HCT116 (cell line): ENCODE results near the gene RFC4. TPM values are rescaled to one million over a fixed set of nuclear protein-coding genes. Genes with fewer than 3 reads are reported as not detected.

Source experiments
- ATAC-seq: fragments of 200-7000 bp; cut with Tn5 transposase; 2 replicates; pipeline ENCODE4 v1.9.1; 2020; ENCODE audit warnings: mild to moderate bottlenecking, moderate library complexity
- BruUV-seq: library from RNA; stranded (reverse); fragments of 400-500 nt; replicated peaks from 2 replicates; lab custom pipeline; 2021; lab: Mats Ljungman, UMichigan
- CTCF ChIA-PET: fragments of 300-600 bp; sonication (Branson Sonifier 250); formaldehyde crosslinking; loops from one replicate; lab custom pipeline; 2021; ENCODE audit warnings: antibody characterized with exemption; lab: Charles Lee
- POLR2A ChIA-PET: fragments of 300-600, 350-600 bp; sonication (Branson Sonifier 250); formaldehyde crosslinking; loops from one replicate; lab custom pipeline; 2021; ENCODE audit warnings: antibody characterized with exemption; lab: Charles Lee
- RAD21 ChIA-PET, 2 experiments: fragments of 300-600 bp; sonication (Branson Sonifier 250); formaldehyde crosslinking; loops; one replicate each; lab custom pipeline; 2023; ENCODE audit warnings: low total read pairs in 2 of 2; ENCODE audit not compliant: uncharacterized antibody in 2 of 2, unreplicated experiment in 2 of 2, low non-redundant PET in 1 of 2; lab: Charles Lee
- DNase-seq: peaks from one replicate; pipeline ENCODE4 v3.0.0-alpha.2; 2010; ENCODE audit warnings: low read depth, low spot score
- H2AFZ ChIP-seq: fragments of 200-600 bp; shearing (Covaris generic), sonication (generic); 2 replicates; pipeline ENCODE4 v1.6.1; 2017; ENCODE audit warnings: low read depth, mixed run types, mixed read lengths, antibody characterized with exemption, low read length; ENCODE audit not compliant: poor library complexity, severe bottlenecking
- H3K27ac ChIP-seq: 2 replicates; pipeline ENCODE4 v1.5.1; 2012; ENCODE audit warnings: low read depth, low read length
- H3K27me3 ChIP-seq: fragments of 200-600 bp; sonication (generic); 2 replicates; pipeline ENCODE4 v1.6.1; 2016; ENCODE audit warnings: mixed run types, low read length, mixed read lengths; ENCODE audit not compliant: insufficient read depth
- H3K36me3 ChIP-seq, 2 experiments: fragments of 200-500 bp in 1 of 2; fragments of 200-600 bp in 1 of 2; sonication (Bioruptor generic) in 1 of 2; sonication (generic) in 1 of 2; 2 replicates each; pipeline versions ENCODE4 v1.5.1 to v1.6.1; 2014 to 2016; ENCODE audit warnings: low read length in 2 of 2, inconsistent platforms in 1 of 2, mixed read lengths in 1 of 2, mixed run types in 1 of 2; ENCODE audit not compliant: insufficient read depth in 2 of 2, control insufficient read depth in 1 of 2
- H3K4me1 ChIP-seq, 2 experiments: fragments of 200-600 bp in 1 of 2; sonication (generic) in 1 of 2; 2 replicates each; pipeline versions ENCODE4 v1.5.1 to v1.6.1; 2012 to 2017; ENCODE audit warnings: low read length in 2 of 2, inconsistent platforms in 1 of 2, mild to moderate bottlenecking in 1 of 2, mixed read lengths in 1 of 2, mixed run types in 1 of 2, moderate library complexity in 1 of 2; ENCODE audit not compliant: insufficient read depth in 2 of 2, control insufficient read depth in 1 of 2
- H3K4me2 ChIP-seq: fragments of 200-600 bp; sonication (generic); 2 replicates; pipeline ENCODE4 v1.6.1; 2017; ENCODE audit warnings: mixed run types, low read length, mixed read lengths
- H3K4me3 ChIP-seq, 2 experiments: fragments of 200-600 bp in 1 of 2; sonication (generic) in 1 of 2; replicated peaks in 1 of 2; 2 replicates each; pipeline ENCODE4 v1.5.1; 2011 to 2016; ENCODE audit warnings: low read length in 2 of 2, control low read depth in 1 of 2, low read depth in 1 of 2, mild to moderate bottlenecking in 1 of 2, mixed read lengths in 1 of 2, mixed run types in 1 of 2
- H3K79me2 ChIP-seq: fragments of 200-600 bp; sonication (generic); 2 replicates; pipeline ENCODE4 v1.6.1; 2017; ENCODE audit warnings: mild to moderate bottlenecking, mixed run types, low read length, moderate library complexity, mixed read lengths; ENCODE audit not compliant: insufficient read depth
- H3K9ac ChIP-seq: fragments of 200-600 bp; sonication (generic); 2 replicates; pipeline ENCODE4 v1.6.1; 2016; ENCODE audit warnings: low read length, mixed read lengths
- H3K9me2 ChIP-seq: fragments of 200-600 bp; sonication (generic), shearing (Covaris generic); 2 replicates; pipeline ENCODE4 v1.6.1; 2017; ENCODE audit warnings: mixed run types, mild to moderate bottlenecking, moderate library complexity; ENCODE audit not compliant: insufficient read depth
- H3K9me3 ChIP-seq, 2 experiments: fragments of 200-500 bp in 1 of 2; fragments of 200-600 bp in 1 of 2; sonication (Bioruptor generic) in 1 of 2; sonication (generic) in 1 of 2; 2 replicates each; pipeline ENCODE4 v1.6.1; 2014 to 2017; ENCODE audit warnings: low read length in 2 of 2, mixed read lengths in 2 of 2, inconsistent platforms in 1 of 2, low read depth in 1 of 2, mild to moderate bottlenecking in 1 of 2, mixed run types in 1 of 2, moderate library complexity in 1 of 2; ENCODE audit not compliant: control insufficient read depth in 1 of 2, insufficient read depth in 1 of 2
- H4K20me1 ChIP-seq: fragments of 200-600 bp; sonication (generic), shearing (Covaris generic); 2 replicates; pipeline ENCODE4 v1.6.1; 2017; ENCODE audit warnings: mixed run types, mild to moderate bottlenecking, moderate library complexity; ENCODE audit not compliant: insufficient read depth
- CBX3 ChIP-seq: IDR thresholded peaks from 2 replicates; pipeline ENCODE4 v1.6.1; 2012; ENCODE audit warnings: low read depth
- CEBPB ChIP-seq: IDR thresholded peaks from 2 replicates; pipeline ENCODE4 v1.6.1; 2012; ENCODE audit warnings: low read depth
- EGR1 ChIP-seq: IDR thresholded peaks from 2 replicates; pipeline ENCODE4 v1.6.1; 2012; ENCODE audit warnings: low read depth
- ELF1 ChIP-seq: IDR thresholded peaks from 2 replicates; pipeline ENCODE4 v1.6.1; 2012; ENCODE audit warnings: low read depth, borderline replicate concordance
- EZH2phosphoT487 ChIP-seq: fragments of 200-600 bp; IDR thresholded peaks from 2 replicates; pipeline ENCODE4 v1.6.1; 2018; ENCODE audit warnings: antibody characterized with exemption, borderline replicate concordance
- FOSL1 ChIP-seq: IDR thresholded peaks from 2 replicates; pipeline ENCODE4 v1.6.1; 2012; ENCODE audit warnings: low read depth
- JUND ChIP-seq: IDR thresholded peaks from 2 replicates; pipeline ENCODE4 v1.6.1; 2012
- POLR2A ChIP-seq: IDR thresholded peaks from 2 replicates; pipeline ENCODE4 v1.7.0; 2011; ENCODE audit warnings: borderline replicate concordance; ENCODE audit not compliant: insufficient read depth, insufficient read length; ENCODE audit errors: extremely low read depth
- POLR2AphosphoS5 ChIP-seq: IDR thresholded peaks from 2 replicates; pipeline ENCODE4 v1.6.1; 2011; ENCODE audit warnings: mild to moderate bottlenecking, low read depth, low read length, moderate library complexity
- RAD21 ChIP-seq: IDR thresholded peaks from 2 replicates; pipeline ENCODE4 v1.6.1; 2012; ENCODE audit warnings: low read depth, mild to moderate bottlenecking
- SP1 ChIP-seq: IDR thresholded peaks from 2 replicates; pipeline ENCODE4 v1.6.1; 2012; ENCODE audit warnings: low read depth
- SRF ChIP-seq: IDR thresholded peaks from 2 replicates; pipeline ENCODE4 v1.6.1; 2012; ENCODE audit warnings: low read depth
- YY1 ChIP-seq: IDR thresholded peaks from 2 replicates; pipeline ENCODE4 v1.6.1; 2011; ENCODE audit warnings: low read length, low read depth, moderate library complexity, mild to moderate bottlenecking; ENCODE audit not compliant: insufficient replicate concordance; ENCODE audit errors: extremely low read depth
- ZFX ChIP-seq: fragments of 450-650 bp; IDR thresholded peaks from 2 replicates; pipeline ENCODE4 v1.6.1; 2017
- ZNF274 ChIP-seq: fragments of 200-500 bp; sonication (Bioruptor generic); IDR thresholded peaks from 2 replicates; pipeline ENCODE4 v1.6.1; 2014; ENCODE audit warnings: mild to moderate bottlenecking, low read depth, low read length, inconsistent platforms
- intact Hi-C: fragments of 100-400 bp; cut with micrococcal nuclease; formaldehyde crosslinking; loops from 2 replicates; pipeline ENCODE4 v1.10.0; 2022
- total RNA-seq: library from RNA; stranded (reverse); gene quantifications from one replicate; pipeline ENCODE4 v1.2.1, GENCODE V29; 2021; ENCODE audit not compliant: unreplicated experiment
- TF ChIP-seq, protein P1 (sequence below), 3 experiments: fragments of 200-600 bp in 1 of 3; sonication (generic) in 1 of 3; IDR thresholded peaks in 2 of 3; conservative IDR thresholded peaks in 1 of 3; 2 replicates each; pipeline ENCODE4 v1.5.1; 2012 to 2017; ENCODE audit warnings: low read depth in 2 of 3, low read length in 2 of 3, antibody characterized with exemption in 1 of 3, borderline replicate concordance in 1 of 3, control low read depth in 1 of 3, mild to moderate bottlenecking in 1 of 3, mixed read lengths in 1 of 3, mixed run types in 1 of 3, moderate library complexity in 1 of 3; ENCODE audit not compliant: insufficient read depth in 1 of 3
- TF ChIP-seq, protein P2 (sequence below): IDR thresholded peaks from 2 replicates; pipeline ENCODE4 v1.6.1; 2012

RFC4 gene
- total RNA-seq, 1 experiment from 2014 or later = 86.2 TPM

DNA sequence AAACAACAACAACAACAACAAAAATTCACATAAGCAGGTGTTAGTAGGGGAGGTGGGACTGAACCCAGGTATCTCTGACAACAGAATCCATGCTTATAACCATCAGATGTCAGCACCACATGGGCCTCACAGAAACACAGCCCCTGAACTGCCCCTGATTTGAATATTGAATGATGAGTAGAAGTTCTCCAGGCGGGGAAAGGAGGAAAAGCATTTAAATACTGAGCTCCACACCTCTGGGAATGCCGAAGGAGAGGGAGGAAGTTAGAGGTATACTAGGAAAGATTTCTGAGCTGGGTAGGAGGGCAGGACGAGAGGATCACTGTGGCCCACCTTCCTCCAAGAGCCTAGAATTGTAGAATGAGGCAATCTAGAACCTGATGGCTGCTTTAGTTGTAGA is 54.8 kb downstream of the RFC4 start:
- TF ChIP-seq JUND = no peak
- TF ChIP-seq, protein P1, sequence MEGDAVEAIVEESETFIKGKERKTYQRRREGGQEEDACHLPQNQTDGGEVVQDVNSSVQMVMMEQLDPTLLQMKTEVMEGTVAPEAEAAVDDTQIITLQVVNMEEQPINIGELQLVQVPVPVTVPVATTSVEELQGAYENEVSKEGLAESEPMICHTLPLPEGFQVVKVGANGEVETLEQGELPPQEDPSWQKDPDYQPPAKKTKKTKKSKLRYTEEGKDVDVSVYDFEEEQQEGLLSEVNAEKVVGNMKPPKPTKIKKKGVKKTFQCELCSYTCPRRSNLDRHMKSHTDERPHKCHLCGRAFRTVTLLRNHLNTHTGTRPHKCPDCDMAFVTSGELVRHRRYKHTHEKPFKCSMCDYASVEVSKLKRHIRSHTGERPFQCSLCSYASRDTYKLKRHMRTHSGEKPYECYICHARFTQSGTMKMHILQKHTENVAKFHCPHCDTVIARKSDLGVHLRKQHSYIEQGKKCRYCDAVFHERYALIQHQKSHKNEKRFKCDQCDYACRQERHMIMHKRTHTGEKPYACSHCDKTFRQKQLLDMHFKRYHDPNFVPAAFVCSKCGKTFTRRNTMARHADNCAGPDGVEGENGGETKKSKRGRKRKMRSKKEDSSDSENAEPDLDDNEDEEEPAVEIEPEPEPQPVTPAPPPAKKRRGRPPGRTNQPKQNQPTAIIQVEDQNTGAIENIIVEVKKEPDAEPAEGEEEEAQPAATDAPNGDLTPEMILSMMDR (IDR thresholded peaks at IDR 0.05 in 2 of 3, conservative IDR thresholded peaks at IDR 0.05 in 1 of 3; ENCODE audit: borderline replicate concordance in 1 of 3, insufficient read depth in 1 of 3, low read depth in 2 of 3, low read length in 2 of 3) = no peak
- TF ChIP-seq ZFX = no peak
- no peak for TF ChIP-seq ZNF274
- no peak for TF ChIP-seq SP1
- no peak for TF ChIP-seq FOSL1
- TF ChIP-seq CBX3 = no peak
- no peak for TF ChIP-seq RAD21
- Histone ChIP-seq H3K9me3 (no peaks in the 10 kb centered on the region), H3K4me2 (no peak overlapping the region), H3K36me3 (no peaks in the 10 kb centered on the region), H3K27me3 (no peaks in the 10 kb centered on the region), H3K4me3 (no peak overlapping the region), H3K79me2 (no peaks in the 10 kb centered on the region), H3K27ac (no peak overlapping the region), H3K4me1 (peaks cover 0 to 25% of the 10 kb centered on the region in 2 experiments; a peak in 2 of 4 replicates), H3K9me2 (no peaks in the 10 kb centered on the region), H3K9ac (no peak overlapping the region), H2AFZ (peak overlapping the region; percentile 42), H4K20me1 (no peaks in the 10 kb centered on the region)
- CTCF ChIA-PET = interaction anchor here (0.7 kb wide), 1 partner anchor 136 kb away, joined by 3 read pairs; no protein-coding TSS in a partner anchor
- intact Hi-C loops = loop anchor here (5.0 kb wide), 1 partner anchor 179 kb away; the partner anchor contains the start of gene DNAJB11
- POLR2A ChIA-PET = no interaction called here
- no peak for DNase-seq
- no peak for ATAC-seq
- RAD21 ChIA-PET = no interaction called here
- no TSS peak for BruUV-seq

DNA sequence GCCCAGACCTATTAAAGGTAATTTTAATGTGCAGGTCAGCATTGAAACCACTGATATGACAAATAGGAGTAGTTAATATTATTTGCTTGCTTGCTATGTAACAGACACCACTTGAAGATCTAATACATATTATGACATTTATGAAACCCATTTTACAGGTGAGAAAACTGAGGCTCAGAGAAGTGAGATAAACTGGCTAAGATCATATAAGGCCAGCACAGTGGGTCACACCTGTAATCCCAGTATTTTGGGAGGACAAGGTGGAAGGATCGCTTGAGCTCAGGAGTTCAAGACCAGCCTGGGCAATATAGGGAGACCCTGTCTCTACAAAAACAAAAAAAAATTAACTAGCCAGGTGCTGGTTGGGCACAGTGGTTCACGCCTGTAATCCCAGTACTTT is 56.0 kb downstream of the RFC4 start:
- Histone ChIP-seq H3K27ac (no peak overlapping the region), H3K9me3 (no peaks in the 10 kb centered on the region), H3K4me3 (no peak overlapping the region), H3K4me2 (no peak overlapping the region), H3K9ac (no peak overlapping the region), H3K36me3 (no peaks in the 10 kb centered on the region), H2AFZ (no peak overlapping the region), H3K4me1 (peaks cover 0 to 36% of the 10 kb centered on the region in 2 experiments; a peak in 2 of 4 replicates), H3K9me2 (no peaks in the 10 kb centered on the region), H3K27me3 (no peaks in the 10 kb centered on the region), H3K79me2 (no peaks in the 10 kb centered on the region), H4K20me1 (no peaks in the 10 kb centered on the region)
- ChIA-PET POLR2A (no interaction called here), CTCF (interaction anchor here (0.7 kb wide), 1 partner anchor 135 kb away, joined by 3 read pairs; no protein-coding TSS in a partner anchor), RAD21 (no interaction called here)
- ATAC-seq (no peak), DNase-seq (no peak)
- BruUV-seq = no TSS peak
- intact Hi-C loops = loop anchor here (5.0 kb wide), 1 partner anchor 178 kb away; the partner anchor contains the start of gene DNAJB11
- TF ChIP-seq JUND (no peak), POLR2A (no peak), SRF (no peak), ZFX (no peak), YY1 (no peak), CBX3 (no peak), EZH2phosphoT487 (no peak), CEBPB (no peak), EGR1 (no peak), POLR2AphosphoS5 (no peak), ELF1 (no peak)
- TF ChIP-seq, protein P1 (IDR thresholded peaks at IDR 0.05 in 2 of 3, conservative IDR thresholded peaks at IDR 0.05 in 1 of 3; ENCODE audit: borderline replicate concordance in 1 of 3, insufficient read depth in 1 of 3, low read depth in 2 of 3, low read length in 2 of 3) = no peak
- TF ChIP-seq, protein P2, sequence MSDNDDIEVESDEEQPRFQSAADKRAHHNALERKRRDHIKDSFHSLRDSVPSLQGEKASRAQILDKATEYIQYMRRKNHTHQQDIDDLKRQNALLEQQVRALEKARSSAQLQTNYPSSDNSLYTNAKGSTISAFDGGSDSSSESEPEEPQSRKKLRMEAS = no peak
